ENCODE data around the gene PLAAT3.
"Not testable (repeated sequence)": the region's sequence is repeated elsewhere in the genome, so short reads cannot be mapped to it uniquely, and the experiment has no call there.

PLAAT3 gene

DNA sequence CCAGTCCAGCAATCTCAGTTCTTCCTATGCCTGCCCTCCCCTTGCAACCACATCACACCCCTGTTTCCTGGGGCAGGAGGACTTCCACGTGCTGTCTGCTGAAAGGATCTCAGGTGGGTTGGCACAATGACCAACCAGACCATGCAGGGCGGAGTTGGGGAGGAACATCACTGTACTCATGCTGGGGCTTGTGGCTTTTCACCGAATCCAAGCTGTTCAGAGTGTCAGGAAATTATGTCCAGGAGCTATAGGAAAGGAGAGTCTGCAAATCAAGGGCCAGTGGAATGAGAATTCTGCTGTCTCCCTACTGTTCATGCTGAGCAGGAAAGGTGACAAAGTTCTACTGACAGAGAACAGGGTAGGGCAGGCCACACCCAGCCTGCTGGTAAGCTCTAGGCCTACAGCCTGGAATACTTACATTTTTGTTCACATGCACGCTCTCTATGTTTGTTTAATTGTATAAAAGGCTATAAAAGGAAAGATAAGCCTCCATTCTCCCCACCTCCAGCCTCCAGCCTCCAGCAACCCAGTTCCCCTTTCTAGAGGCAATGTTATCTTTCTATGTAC, 49.4 kb downstream of the PLAAT3 start:
- DNase-seq, result no peak

DNA sequence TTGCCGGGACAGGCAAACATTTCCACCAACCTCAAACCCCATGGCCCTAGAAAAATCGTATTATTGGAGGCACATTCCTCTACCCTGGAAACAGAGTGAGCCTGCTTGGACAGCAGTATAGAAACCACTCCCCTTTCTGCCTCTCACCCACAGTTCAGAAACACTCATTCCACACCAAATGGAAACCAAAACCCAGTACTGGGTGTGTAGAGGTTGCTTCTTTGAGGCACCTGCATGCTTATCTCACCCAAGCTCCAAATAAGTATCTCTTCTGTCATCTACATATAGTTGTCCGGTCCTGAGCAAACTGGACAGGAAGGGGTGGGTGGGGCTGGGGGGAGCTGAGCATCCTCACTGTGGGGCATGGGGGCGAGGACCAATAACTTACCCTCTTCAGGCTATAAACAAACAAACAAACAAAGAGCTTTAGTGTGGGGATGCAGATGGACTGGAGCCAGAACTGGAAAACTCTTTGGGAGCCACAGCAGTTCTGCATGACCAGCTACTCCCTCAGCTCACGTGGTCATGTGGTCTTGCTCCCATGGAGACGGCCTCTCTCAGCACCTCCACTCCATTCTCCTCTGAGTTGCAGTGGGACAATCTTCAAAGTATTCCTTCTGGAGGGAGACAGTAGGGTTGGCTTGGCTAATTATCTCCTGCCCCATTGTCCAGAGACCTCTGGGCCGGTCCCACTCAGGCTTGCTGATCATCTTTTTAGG, 50.0 kb downstream of the PLAAT3 start:
- DNase-seq, result no peak

DNA sequence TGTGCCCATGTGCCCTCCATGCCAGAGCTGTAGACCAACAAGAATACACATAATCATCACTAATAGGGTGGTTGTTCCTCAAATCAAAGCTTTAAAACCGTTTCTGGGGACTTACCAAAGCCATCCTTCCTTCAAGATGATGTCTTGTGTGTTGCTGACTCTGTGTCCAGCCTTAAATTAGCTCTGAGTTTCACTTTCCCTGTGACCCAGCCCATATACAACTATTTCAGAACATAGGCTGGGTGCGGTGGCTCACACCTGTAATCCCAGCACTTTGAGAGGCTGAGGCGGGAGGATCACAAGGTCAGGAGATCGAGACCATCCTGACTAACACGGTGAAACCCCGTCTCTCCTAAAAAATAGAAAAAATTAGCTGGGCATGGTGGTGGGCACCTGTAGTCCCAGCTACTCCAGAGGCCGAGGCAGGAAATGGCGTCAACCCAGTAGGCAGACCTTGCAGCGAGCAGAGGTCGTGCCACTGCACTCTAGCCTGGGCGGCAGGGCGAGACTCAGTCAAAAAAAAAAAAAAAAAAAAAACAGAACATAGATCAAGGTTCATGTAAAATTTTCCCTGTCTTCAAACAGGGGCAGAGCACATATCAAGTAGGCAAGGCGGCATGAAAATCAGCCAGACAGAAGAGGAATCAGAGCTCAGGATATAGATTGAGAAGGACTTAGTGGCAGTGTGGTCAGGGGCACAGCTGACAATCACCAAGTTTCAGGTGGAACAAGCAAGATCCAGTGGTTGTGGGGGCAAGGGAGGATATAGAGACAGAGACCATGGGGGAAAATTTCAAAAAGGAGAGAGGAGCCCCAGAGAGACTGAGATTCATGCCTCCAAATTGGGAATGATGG, 50.8 kb downstream of the PLAAT3 start, which contains the start of gene PLAAT2:
Gene PLAAT2, minus strand, starts transcription at position 179 of the 855 bp plus-strand sequence. Its CDS starts 55 bp downstream, at position 124.
- DNase-seq, result no peak

DNA sequence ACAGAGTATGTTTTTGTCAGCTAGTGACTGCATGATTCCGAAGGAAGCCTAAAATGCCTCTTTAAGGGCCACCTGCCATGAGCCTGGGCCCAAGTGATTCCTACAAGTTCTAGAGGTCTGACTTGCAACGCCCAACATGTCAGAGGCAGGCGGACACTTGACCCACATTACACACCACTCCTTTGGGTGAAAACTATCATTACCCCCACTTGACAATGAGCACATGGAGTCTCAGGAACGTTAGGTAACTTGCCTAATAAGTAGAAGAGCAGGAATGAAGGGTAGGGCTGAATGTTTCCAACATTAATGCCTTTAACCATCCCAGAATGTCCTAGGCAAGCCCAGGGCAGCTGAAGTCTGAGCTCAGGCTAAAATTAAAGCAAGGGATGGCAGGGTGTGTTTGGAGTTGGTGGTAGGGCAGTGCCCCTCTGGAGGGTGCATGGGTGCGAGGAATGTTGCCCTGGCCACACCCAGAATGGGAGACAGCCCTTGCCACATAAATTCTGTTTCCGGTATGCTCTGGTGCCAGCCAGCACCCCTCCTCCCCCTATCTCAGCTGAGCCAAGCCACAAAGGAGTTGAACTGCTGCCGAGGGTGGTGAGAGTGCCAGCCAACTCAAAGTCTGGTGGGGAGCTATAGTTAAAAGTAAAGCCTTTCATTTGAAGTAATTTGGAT, 53.6 kb downstream of the PLAAT3 start:
- no peak for DNase-seq

DNA sequence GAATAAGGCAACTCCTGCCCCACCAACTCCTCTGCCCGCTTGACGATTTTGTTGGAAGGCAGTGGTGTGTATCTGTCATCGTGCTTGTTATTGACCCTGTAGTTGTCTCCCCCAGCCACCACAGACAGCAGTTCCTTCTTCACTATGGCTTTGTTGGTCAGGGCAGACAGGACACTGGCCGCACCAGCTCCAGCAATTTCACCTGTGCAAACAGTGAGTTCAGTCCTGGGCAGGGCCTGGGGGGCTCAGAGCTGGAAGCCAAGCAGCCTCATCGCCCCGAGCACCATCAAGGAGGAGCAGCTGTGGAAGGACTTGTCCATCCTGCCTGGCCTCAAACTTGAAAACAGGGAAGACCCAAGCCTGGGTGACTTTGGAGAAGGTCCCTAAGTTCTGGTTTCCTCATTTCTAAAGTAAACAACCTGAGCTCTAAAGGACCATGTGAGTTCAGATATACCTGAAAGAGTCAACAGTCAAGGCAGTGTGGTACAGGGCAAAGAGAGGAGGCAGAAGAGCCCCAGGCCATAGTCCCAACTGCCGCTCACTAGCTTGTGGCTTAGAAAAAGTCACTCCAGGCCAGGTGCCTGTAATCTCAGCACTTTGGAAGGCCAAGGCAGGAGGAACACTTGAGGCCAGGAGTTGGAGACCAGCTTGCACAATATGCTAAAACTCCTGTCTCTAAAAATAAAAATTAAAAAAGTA, 55.6 kb downstream of the PLAAT3 start:
- DNase-seq, result no peak

DNA sequence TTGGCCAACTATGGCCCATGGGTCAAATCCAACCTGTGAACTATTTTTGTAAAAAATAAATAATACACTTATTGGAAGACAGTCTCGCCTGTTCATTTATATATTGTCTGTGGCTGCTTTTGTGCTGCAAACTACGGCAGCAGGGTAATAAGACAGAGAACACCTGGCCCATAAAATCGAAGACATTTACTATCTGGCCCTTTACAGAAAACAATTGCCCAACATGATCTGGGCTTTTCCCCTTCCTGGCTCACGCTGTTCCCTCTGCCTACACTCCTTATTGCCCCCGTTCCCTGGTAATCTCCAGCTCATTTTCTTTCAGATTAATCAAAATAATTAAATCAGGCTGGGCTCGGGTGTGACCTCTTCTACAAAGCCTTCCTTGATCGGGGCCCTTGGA, 56.7 kb downstream of the PLAAT3 start:
- DNase-seq, result no peak

DNA sequence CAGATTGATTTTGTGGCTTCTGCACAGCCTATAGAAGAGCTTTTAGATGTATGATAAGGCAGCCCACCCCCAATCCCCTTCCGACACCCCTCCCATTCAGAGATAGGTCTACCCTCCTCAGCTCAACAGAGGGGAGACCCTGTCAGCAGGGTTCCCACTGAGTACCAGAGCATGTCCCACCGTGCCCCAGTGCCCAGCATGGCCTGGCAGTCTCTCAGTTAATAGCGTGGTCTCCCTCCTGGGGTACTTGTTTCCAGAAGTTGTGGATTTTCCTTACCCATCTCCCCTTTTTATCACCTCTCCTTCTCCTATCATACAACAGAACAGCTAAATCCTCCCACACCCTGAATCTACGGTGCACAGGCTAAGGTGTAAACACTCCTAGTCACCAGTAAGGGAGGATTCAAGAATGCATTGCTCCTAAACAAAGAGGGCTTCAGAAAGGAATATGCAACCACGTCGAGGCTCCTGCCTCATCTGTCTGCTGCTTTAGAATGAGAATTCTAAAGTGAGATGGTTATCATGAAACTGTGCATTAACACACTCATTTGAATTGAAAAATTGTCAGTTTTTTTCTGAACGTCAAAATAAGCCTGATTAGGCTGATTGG, 57.7 kb downstream of the PLAAT3 start:
- no peak for DNase-seq

DNA sequence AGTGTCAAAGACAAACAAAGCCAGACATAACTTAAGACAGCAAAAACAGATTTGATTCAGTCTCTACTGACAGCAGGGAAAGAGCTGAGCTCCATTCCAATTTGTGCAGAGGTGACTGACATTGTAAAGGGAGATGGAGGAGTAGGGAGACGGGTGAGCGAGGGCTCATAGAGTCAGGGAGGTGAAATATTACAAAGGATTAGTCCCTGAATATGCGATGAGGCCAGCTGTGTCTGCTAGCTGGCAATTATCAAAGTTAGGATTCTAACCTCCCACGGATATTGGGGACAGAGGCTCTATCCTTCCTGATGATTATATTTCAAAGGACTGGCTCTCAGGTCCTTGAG, 59.4 kb downstream of the PLAAT3 start:
- DNase-seq, result no peak

DNA sequence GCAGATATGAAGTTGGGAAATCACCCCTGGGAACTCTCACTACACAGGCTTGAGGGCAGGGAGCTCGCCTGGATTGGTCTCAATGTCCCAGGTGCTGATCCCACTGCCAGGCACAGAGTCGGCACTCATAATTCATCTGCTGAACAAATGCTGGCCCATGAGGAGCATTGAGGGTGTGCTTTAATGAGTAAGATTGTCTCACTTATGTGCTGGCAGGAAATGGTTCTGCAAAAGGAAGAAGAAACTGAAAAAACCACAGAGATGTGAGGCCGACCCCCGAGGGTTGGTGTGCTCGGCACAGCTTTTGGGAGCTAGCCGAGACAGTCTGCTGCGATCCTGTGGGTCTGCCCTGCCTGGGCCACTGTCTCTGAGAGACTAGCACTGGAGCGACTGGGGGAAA, 60.5 kb downstream of the PLAAT3 start:
- DNase-seq, result peak; percentile 72

DNA sequence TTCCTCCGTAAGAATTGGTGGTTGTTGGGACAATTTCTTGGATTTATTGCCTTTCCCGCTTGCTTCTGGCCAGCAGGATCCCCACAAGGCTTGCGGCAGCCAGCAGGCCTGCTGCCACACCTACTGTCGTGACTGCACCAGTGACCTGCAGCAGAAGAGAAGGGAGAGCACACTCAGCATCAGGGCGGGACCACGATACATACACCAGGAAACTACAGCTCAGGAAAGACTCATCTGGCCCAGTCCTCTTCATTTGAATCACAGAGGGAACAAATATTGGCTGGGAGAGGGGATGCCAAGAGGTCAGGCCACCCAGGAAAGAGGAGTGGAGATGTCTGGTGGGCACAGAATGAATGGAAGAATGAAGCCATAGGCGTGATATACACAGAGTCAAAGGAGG, 61.3 kb downstream of the PLAAT3 start:
- DNase-seq, result no peak

DNA sequence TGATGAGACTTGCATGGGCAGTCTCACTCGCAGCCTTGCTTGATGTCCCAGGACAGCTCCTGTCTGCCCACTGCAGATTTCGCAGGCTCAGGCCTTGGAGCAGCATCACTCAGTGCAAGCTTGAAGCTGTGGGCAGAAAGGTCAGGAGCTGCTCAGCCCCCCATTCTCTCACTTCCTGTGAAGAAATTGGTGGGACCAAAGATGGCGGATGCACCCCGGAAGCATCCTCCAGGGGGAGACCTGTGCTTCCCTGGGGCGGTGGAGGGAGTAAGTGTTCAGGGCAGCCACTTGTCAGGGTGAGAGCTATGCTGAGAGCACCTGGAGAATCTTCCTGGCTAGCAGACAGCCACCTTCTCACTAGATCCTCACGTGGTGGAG, 62.4 kb downstream of the PLAAT3 start:
- DNase-seq, result no peak

DNA sequence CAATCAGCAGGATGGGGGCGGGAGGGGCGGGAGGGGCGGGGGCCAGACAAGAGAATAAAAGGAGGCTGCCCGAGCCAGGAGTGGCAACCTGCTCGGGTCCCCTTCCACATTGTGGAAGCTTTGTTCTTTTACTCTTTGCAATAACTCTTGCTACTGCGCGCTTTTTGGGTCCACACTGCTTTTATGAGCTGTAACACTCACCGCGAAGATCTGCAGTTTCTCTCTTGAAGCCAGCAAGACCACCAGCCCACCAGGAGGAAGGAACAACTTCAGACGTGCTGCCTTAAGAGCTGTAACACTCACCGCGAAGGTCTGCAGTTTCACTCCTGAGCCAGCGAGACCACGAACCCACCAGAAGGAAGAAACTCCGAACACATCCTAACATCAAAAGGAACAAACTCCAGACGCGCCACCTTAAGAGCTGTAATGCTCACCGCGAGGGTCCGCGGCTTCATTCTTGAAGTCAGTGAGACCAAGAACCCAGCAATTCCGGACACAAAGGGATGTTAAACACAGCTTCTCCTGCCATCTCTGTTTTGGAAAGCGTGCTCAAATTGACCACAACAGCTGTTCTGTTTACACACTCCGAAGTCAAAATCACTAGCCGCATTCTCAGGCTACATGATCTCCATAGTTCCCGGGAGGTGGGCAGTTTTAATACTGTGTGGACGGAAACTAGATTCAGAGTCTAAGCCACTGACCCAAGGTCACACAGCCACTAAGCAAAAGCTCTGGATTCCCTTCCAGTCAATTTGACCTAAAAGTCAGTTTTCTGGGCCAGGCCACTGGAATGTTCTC, 62.9 kb downstream of the PLAAT3 start:
- no peak for DNase-seq

DNA sequence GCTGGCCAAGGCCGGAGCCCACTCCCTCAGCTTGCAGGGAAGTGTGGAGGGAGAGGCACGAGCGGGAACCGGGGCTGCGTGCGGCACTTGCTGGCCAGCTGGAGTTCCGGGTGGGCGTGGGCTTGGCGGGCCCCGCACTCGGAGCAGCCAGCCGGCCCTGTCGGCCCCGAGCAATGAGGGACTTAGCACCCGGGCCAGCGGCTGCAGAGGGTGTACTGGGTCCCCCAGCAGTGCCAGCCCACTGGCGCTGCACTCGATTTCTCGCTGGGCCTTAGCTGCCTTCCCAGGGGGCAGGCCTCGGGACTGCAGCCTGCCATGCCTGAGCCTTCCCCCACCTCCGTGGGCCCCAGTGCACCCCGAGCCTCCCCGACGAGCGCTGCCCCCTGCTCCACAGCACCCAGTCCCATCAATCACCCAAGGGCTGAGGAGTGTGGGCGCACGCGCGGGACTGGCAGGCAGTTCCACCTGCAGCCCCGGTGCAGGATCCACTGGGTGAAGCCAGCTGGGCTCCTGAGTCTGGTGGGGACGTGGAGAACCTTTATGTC, 64.0 kb downstream of the PLAAT3 start:
- not testable (repeated sequence) for DNase-seq

DNA sequence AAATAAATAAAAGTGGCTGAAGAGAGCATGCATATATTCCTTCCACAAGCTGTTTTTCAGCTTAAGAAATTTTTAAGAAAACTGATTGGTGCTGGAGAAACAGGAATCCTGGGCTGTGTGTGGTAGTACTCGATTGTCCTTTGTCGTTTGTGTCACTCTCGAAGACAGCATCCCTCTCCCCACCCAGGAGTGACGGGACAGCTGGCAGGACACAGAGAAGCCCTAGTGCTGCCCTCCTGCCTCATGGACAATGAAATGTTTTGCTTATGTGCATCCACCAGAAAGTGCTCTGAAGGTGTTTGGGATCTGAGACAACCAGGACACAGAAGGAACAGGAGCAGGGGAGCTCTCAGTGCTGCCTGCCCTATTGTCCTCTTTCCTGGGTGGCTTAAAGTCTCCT, 64.8 kb downstream of the PLAAT3 start:
- DNase-seq, result no peak

DNA sequence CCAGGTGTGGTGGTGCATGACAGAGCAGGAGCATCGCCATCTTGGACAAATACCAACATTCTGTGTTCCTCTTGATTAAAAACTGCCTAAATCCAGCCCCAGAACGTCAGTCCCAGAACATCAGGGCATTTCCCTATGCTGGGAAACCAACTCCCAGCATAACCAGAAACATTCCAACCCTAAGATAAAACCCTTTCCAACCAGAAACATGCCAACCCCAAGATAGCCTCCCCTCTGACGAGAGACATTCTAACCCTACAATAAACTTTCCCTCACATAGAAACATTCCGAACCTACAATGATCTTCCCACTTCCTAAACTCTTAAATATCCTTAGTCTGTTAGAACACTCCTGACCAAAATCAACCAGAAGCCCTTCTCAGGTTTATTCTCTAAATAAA, 66.1 kb downstream of the PLAAT3 start:
- DNase-seq, result no peak

DNA sequence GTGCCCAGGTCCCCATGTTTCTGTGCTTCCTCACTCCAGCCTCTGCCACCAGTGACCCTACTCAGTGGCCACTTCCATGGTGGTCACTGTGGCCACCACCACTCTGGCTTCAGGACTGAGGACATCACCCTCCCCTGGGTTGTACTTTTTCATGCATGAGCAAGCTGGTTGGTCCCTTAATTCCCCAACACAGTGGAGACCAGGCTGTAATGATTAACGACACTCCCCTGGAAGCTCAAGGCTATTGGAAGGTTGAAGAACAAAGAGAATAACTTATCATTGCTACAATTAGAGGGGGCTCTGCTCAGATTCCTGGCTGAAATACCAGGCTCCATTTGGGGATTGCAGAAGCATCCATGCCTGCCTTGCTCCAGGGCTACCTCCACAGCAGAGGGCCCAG, 67.2 kb downstream of the PLAAT3 start:
- no peak for DNase-seq

DNA sequence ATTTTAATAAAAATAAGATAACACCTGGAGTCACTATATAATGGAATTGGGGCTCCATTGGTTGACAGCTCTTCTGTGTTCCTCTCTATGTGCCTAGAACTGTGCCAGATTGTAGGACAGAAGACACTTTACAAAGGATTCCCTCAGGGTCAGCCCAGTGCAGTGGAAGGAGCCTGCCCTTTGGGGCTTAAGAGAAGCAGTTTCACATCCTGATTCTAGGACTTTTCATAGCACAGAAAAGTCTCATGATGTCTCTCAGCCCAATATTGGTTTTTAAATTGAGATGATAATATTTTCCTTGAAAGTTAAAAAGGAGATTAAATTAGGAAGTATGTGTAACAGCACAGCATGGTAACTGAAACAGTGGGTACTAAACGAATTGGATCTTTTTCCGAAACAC, 70.5 kb downstream of the PLAAT3 start:
- no peak for DNase-seq

DNA sequence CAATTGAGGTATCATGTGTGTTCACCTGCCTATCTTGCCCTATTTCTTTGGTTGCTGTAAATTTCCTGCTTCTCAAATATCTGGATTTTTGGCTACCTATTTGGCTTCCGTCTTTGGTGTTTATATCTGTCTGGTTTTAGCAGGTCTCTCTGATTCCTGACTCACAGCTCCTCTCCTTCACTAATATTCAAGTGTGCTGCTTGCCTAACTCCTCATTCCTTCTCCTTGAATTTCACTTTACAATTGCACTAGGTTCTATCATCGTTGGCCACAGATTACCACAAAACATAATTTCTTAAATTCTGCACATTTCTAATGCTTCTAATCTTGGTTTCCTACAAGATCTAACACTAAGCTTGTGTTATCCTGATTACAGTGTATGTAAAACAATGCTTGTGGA, 71.7 kb downstream of the PLAAT3 start:
- DNase-seq, result not testable (repeated sequence)

DNA sequence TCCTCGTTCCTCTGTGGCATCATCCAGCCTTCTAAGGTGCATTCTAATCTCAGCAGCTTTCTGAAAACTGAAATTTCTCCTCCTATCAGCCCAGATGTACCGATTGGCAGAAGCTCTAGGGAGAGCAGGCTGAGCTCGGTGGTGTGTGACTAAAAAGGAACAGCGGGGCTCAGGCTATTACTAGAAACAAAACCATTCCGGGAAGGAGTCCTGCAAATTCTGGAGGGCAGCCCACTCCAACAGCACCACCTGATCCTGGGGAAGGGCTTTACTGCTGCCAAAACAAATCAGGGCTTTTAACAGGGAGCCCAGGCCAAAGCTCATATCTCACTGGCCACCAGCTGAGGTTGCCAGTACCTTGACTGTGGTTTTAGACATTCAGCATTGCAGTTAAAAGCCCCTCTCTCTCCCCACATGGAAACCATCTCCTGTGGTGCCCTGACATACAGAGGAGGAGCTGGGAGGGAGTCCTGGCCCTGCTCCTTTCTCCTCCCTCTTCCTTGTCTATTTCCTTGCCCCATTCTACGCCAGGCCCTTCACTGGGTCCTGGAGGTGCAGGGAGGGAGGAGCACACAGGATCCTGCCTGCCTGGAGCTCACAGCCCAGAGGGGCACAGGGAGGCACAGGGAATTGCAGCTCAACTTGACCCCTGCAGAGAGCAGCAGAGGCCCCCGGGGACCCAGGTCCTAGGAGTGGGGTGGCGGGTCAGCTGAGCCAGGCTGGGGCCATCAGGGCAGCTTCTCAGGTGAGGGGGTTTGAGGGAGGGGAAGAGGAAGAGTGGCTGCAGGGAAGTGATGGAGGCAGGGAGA, 76.7 kb downstream of the PLAAT3 start:
- DNase-seq, result no peak

DNA sequence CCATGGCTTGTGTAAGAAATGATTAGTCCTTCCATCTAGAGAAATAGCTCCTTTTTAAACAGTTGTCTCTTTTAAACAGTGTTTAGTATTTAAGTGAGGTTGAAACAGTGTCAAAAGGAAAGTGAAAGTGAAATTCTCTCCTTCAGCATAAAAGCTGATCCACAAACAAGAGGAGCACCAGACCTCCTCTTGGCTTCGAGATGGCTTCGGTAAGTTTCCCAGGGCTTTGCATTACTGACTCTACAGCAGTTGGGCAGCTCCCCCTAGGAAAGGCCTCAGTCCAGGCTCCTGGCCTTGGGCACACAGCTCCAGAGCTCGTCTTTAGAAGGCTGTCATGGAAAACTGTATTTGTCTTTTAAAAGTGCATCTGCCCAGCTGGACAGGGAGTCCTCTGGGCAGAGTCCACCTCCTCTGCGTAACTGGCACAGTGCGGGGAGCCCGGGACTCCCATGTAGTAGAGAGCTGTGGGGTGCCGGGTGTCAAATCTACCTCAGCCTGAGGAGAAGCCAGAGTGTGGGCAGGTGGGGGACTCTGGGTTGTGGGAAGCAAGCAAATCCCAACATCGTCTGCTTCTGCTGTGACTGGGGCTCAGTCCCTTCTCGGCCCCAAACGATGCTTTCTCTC, 77.5 kb downstream of the PLAAT3 start, which contains the start of gene PLAAT4:
Gene PLAAT4, plus strand, starts transcription at position 140 of the 624 bp plus-strand sequence. Its CDS starts 61 bp downstream, at position 201.
- DNase-seq, result peak; percentile 72

All from activated effector memory CD4-positive, alpha-beta T cell treated with anti-CD3 and anti-CD28 coated beads, Interleukin-2, amount 50 U/mL, for 16 hours (primary cell).